Karpas-422 (cell line): ENCODE data around the gene LRP1B. TPM values are rescaled to one million over a fixed set of nuclear protein-coding genes. Genes with fewer than 3 reads are reported as not detected.

Experiments used
- DNase-seq: peaks from one replicate; pipeline ENCODE4 v3.0.0-alpha.2; 2015
- H2AFZ ChIP-seq: fragments of 200-600 bp; sonication (generic); 2 replicates; pipeline ENCODE4 v1.6.1; 2014; ENCODE audit warnings: antibody characterized with exemption, low read length, mixed read lengths
- H3K27ac ChIP-seq: fragments of 200-600 bp; sonication (generic); 2 replicates; pipeline ENCODE4 v1.5.1; 2014; ENCODE audit warnings: mild to moderate bottlenecking, low read length, moderate library complexity
- H3K27me3 ChIP-seq: fragments of 200-600 bp; sonication (generic); 2 replicates; pipeline ENCODE4 v1.6.1; 2014; ENCODE audit warnings: low read length, mixed read lengths
- H3K36me3 ChIP-seq: fragments of 200-600 bp; sonication (generic); 2 replicates; pipeline ENCODE4 v1.6.1; 2014; ENCODE audit warnings: low read length, mixed read lengths; ENCODE audit not compliant: insufficient read depth
- H3K4me1 ChIP-seq: fragments of 200-600 bp; sonication (generic); 2 replicates; pipeline ENCODE4 v1.6.1; 2014; ENCODE audit warnings: mild to moderate bottlenecking, low read length, mixed read lengths
- H3K4me2 ChIP-seq: fragments of 200-600 bp; sonication (generic); 2 replicates; pipeline ENCODE4 v1.6.1; 2014; ENCODE audit warnings: low read length, low read depth, mild to moderate bottlenecking; ENCODE audit not compliant: poor library complexity, severe bottlenecking
- H3K4me3 ChIP-seq: fragments of 200-600 bp; sonication (generic); 2 replicates; pipeline ENCODE4 v1.5.1; 2014; ENCODE audit warnings: mild to moderate bottlenecking, antibody characterized with exemption, low read length, mixed read lengths
- H3K79me2 ChIP-seq: fragments of 200-600 bp; sonication (generic); 2 replicates; pipeline ENCODE4 v1.6.1; 2014; ENCODE audit warnings: mild to moderate bottlenecking, low read length, mixed read lengths
- H3K9ac ChIP-seq: fragments of 200-600 bp; sonication (generic); 2 replicates; pipeline ENCODE4 v1.6.0; 2014; ENCODE audit warnings: low read length
- H3K9me2 ChIP-seq: fragments of 200-600 bp; sonication (generic), shearing (Covaris generic); replicated peaks from 2 replicates; pipeline ENCODE4 v1.6.0; 2014; ENCODE audit warnings: mild to moderate bottlenecking, low read length, moderate library complexity; ENCODE audit not compliant: insufficient read depth
- H3K9me3 ChIP-seq: fragments of 300-700, 200-600 bp; sonication (generic); 2 replicates; pipeline ENCODE4 v1.6.1; 2014; ENCODE audit warnings: low read length, mixed read lengths
- H4K20me1 ChIP-seq: fragments of 200-600 bp; sonication (generic); 2 replicates; pipeline ENCODE4 v1.6.1; 2014; ENCODE audit warnings: mild to moderate bottlenecking, antibody characterized with exemption, low read length, low read depth; ENCODE audit not compliant: insufficient read depth
- total RNA-seq: library from RNA; depleted of rRNA; stranded (reverse); fragments of >200 nt; shearing (Covaris generic); gene quantifications from 2 replicates; pipeline ENCODE4 v1.2.3, GENCODE V29; 2014; ENCODE audit warnings: low replicate concordance

The LRP1B gene
- total RNA-seq, 1 experiment from 2014 or later, result not detected

DNA sequence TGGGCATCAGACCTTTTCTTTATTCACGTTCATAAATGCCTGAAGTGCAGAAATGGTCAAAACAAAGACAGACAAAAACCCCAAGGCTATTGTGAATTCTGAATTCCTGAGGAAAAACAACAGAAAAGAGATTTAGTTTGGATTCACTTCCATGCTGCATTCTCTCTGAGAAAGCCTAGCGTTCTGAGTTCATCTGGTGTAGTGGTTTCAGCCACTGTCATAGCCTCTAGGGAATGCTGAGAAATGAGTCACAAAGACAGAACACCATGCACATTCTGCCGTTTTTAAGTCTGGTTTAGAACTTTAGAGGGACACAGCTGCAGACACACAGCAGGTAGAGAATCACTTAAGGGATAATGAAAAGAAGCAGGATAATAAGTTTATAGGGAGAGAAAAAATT, 93.8 kb downstream of the LRP1B start:
- no peak overlapping the region for H3K9ac ChIP-seq
- peaks cover 27% of the 10 kb centered on the region for H3K9me3 ChIP-seq
- no peak overlapping the region for H3K27ac ChIP-seq
- no peak overlapping the region for H3K4me2 ChIP-seq
- no peak for DNase-seq
- no peaks in the 10 kb centered on the region for H3K36me3 ChIP-seq
- no peaks in the 10 kb centered on the region for H4K20me1 ChIP-seq
- H2AFZ ChIP-seq, result no peak overlapping the region
- no peaks in the 10 kb centered on the region for H3K4me1 ChIP-seq
- H3K9me2 ChIP-seq, result no peaks in the 10 kb centered on the region
- H3K79me2 ChIP-seq, result no peaks in the 10 kb centered on the region
- no peaks in the 10 kb centered on the region for H3K27me3 ChIP-seq
- no peak overlapping the region for H3K4me3 ChIP-seq

DNA sequence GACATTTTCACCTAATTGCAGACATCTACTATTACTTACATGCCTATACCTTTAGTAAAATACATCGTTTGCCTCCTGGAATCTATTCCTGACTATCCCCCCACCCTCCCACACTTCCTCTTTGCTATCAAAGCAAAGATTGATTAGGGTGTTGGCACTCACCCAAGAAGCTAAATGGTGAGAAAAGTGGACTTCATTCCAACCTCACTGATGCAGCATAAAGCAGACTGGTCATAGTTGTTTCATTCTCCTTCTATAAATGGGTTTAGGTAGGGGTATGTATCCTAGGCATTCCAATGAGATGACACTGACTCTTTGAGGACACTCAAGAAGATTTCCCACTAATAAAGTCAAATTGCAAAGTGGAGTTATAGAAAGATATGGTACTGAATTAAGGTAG, 97.4 kb downstream of the LRP1B start:
- H3K4me3 ChIP-seq, result no peak overlapping the region

DNA sequence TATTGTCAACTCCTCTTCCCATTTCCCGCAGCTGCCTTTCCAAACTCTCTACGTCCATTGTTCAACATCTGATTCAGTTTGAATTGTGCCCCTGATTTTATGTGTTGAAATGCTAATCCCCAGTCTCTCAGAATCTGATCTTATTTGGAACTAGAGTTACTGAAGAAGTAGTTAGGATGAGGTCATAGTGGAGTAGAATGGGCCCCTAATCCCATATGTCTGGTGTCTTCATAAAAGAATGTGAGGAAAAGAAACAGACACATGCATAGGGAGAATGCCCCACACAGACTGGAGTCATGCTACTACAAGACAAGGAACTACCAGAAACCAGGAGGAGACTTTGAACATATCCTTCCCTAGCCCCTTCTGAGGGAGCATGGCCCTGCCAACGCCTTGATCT, 99.2 kb downstream of the LRP1B start:
- no peak overlapping the region for H2AFZ ChIP-seq
- no peaks in the 10 kb centered on the region for H4K20me1 ChIP-seq
- no peaks in the 10 kb centered on the region for H3K36me3 ChIP-seq
- no peaks in the 10 kb centered on the region for H3K27me3 ChIP-seq
- no peak overlapping the region for H3K9ac ChIP-seq
- H3K4me3 ChIP-seq, result no peak overlapping the region
- peaks cover 20% of the 10 kb centered on the region for H3K9me3 ChIP-seq
- H3K4me2 ChIP-seq, result no peak overlapping the region
- H3K27ac ChIP-seq, result no peak overlapping the region
- H3K4me1 ChIP-seq, result no peaks in the 10 kb centered on the region
- no peaks in the 10 kb centered on the region for H3K79me2 ChIP-seq
- H3K9me2 ChIP-seq, result no peaks in the 10 kb centered on the region
- no peak for DNase-seq

More for the DNA sequence above, 97.4 kb downstream of the LRP1B start:
- no peaks in the 10 kb centered on the region for H3K4me1 ChIP-seq
- no peaks in the 10 kb centered on the region for H3K27me3 ChIP-seq
- H3K36me3 ChIP-seq, result no peaks in the 10 kb centered on the region
- H3K9me2 ChIP-seq, result no peaks in the 10 kb centered on the region
- H3K9me3 ChIP-seq, result peaks cover 17% of the 10 kb centered on the region
- H3K79me2 ChIP-seq, result no peaks in the 10 kb centered on the region
- no peak overlapping the region for H3K4me2 ChIP-seq
- no peak for DNase-seq
- H3K9ac ChIP-seq, result no peak overlapping the region
- H4K20me1 ChIP-seq, result no peaks in the 10 kb centered on the region
- no peak overlapping the region for H3K27ac ChIP-seq
- H2AFZ ChIP-seq, result no peak overlapping the region

DNA sequence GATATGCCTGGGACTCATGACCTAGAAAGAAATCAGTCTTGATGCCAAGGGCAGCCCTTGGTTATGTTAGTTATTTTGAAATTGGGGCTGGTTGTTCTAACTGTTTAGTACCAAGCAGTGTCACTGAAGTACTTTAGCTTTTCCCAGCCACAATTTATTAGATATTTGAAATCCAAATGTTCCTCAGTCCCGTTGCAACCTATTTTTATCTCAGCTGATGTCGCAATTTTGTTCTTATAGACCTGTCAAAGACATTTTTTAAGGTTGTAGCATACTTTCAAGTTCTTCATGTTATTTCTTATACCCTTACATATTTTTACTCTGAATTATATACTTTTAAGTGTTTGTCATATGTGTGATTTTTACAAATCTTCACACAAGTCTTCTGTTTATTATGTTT, 100.1 kb downstream of the LRP1B start:
- no peak overlapping the region for H3K27ac ChIP-seq
- no peak for DNase-seq
- no peak overlapping the region for H3K4me3 ChIP-seq
- H3K27me3 ChIP-seq, result no peaks in the 10 kb centered on the region
- no peak overlapping the region for H2AFZ ChIP-seq
- H3K9me2 ChIP-seq, result no peaks in the 10 kb centered on the region
- peaks cover 20% of the 10 kb centered on the region for H3K9me3 ChIP-seq
- H3K36me3 ChIP-seq, result no peaks in the 10 kb centered on the region
- no peak overlapping the region for H3K4me2 ChIP-seq
- no peaks in the 10 kb centered on the region for H3K4me1 ChIP-seq
- H3K9ac ChIP-seq, result no peak overlapping the region
- no peaks in the 10 kb centered on the region for H4K20me1 ChIP-seq
- H3K79me2 ChIP-seq, result no peaks in the 10 kb centered on the region

DNA sequence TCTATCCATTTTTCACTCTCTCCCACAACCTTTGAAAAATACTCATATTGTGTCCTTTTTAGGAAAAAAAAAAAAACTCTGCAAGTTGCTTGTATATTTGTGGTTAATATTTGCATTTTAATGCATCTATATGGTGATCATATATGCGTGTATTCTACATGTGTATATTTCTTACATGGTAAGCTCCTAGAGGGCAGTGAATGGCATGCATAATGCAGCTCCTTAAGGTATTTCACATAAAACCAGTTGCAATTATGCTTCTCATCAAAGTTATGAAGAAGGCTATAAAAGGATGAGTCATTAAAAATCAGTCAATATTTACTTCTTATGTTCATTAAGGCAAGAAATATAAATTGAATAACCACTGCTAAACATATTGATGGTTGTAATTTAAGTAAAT, 100.8 kb downstream of the LRP1B start:
- Histone ChIP-seq H3K4me2 (no peak overlapping the region), H3K4me3 (no peak overlapping the region), H3K27me3 (no peaks in the 10 kb centered on the region), H3K79me2 (no peaks in the 10 kb centered on the region), H3K4me1 (no peaks in the 10 kb centered on the region), H3K9ac (no peak overlapping the region), H2AFZ (no peak overlapping the region), H4K20me1 (no peaks in the 10 kb centered on the region), H3K27ac (no peak overlapping the region), H3K9me3 (peaks cover 14% of the 10 kb centered on the region), H3K36me3 (no peaks in the 10 kb centered on the region), H3K9me2 (no peaks in the 10 kb centered on the region)
- no peak for DNase-seq

DNA sequence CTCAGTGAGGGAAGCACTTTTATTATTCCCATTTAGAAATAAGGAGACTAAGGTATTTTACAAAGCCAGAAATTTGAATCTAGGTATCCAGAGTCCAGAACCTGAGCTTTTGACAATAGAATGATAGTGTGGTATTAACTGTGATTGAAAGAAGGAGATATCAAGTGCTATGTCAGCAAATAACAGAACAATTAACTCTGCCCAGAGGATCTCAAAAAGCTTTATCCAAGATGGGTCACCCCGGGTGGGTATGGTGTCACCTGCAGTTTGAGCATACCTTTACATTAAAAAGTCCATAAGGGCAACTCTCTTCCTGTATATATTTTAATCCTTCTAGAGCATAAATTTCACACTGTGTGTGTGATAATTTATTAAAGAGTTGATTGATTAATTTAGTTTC, 105.4 kb downstream of the LRP1B start:
- no peak overlapping the region for H3K4me2 ChIP-seq
- H3K9me2 ChIP-seq, result no peaks in the 10 kb centered on the region
- no peak for DNase-seq
- H3K79me2 ChIP-seq, result no peaks in the 10 kb centered on the region
- H3K4me1 ChIP-seq, result no peaks in the 10 kb centered on the region
- no peaks in the 10 kb centered on the region for H3K36me3 ChIP-seq
- no peak overlapping the region for H3K9ac ChIP-seq
- peaks cover 17% of the 10 kb centered on the region; the same call in 1 of the 2 replicates for H3K9me3 ChIP-seq
- H4K20me1 ChIP-seq, result no peaks in the 10 kb centered on the region
- no peak overlapping the region for H3K4me3 ChIP-seq
- H2AFZ ChIP-seq, result no peak overlapping the region
- no peak overlapping the region for H3K27ac ChIP-seq
- H3K27me3 ChIP-seq, result no peaks in the 10 kb centered on the region

DNA sequence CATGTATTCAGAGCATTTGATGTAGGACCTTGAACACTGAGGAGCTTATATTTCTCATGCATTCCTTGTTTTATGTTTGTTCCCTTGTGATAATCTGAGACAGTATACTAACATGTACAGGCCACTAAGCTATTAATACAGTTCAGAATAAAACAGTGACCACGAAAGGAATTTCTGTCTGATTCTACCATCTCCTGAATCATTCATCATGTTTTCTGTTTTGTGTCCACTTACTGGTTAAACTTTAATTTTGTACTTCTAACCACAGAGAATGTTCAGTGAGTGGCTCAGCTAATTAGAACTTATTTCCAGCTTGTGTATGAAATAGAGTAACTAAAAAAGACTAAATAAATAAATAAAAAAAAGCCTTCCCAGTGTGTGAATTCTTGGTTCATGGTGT, 110.4 kb downstream of the LRP1B start:
- H3K79me2 ChIP-seq, result no peaks in the 10 kb centered on the region
- H3K27ac ChIP-seq, result no peak overlapping the region
- H3K4me3 ChIP-seq, result no peak overlapping the region
- no peaks in the 10 kb centered on the region for H4K20me1 ChIP-seq
- H3K9ac ChIP-seq, result no peak overlapping the region
- H3K4me2 ChIP-seq, result no peak overlapping the region
- no peak for DNase-seq
- peaks cover 14% of the 10 kb centered on the region; the same call in 1 of the 2 replicates for H3K9me3 ChIP-seq
- no peaks in the 10 kb centered on the region for H3K27me3 ChIP-seq
- no peaks in the 10 kb centered on the region for H3K4me1 ChIP-seq
- no peaks in the 10 kb centered on the region for H3K9me2 ChIP-seq
- no peak overlapping the region for H2AFZ ChIP-seq
- no peaks in the 10 kb centered on the region for H3K36me3 ChIP-seq

DNA sequence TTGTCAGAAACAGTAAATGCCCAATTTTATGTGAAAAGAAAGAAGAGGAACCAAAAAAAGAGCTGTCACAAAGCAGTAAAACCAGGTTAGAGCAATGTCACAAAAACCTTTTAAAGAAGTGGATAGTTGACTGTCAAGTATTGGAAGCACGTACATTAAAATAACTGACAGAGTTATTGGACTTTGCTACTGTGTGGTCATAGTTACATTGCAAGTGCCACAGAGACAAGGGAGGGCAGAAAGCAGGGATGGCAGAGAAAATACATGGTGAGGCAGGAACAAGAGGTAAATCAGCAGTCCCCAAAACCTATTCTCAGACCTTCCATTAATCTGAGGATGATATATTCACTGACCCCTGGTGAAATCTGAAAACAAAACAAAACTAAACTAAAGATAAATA, 116.3 kb downstream of the LRP1B start:
- Histone ChIP-seq H2AFZ (no peak overlapping the region), H4K20me1 (no peaks in the 10 kb centered on the region), H3K36me3 (no peaks in the 10 kb centered on the region), H3K27me3 (no peaks in the 10 kb centered on the region), H3K9ac (no peak overlapping the region), H3K79me2 (no peaks in the 10 kb centered on the region), H3K4me3 (no peak overlapping the region), H3K4me1 (no peaks in the 10 kb centered on the region), H3K9me2 (no peaks in the 10 kb centered on the region), H3K27ac (no peak overlapping the region), H3K4me2 (no peak overlapping the region), H3K9me3 (peaks cover 9% of the 10 kb centered on the region)
- DNase-seq, result no peak

DNA sequence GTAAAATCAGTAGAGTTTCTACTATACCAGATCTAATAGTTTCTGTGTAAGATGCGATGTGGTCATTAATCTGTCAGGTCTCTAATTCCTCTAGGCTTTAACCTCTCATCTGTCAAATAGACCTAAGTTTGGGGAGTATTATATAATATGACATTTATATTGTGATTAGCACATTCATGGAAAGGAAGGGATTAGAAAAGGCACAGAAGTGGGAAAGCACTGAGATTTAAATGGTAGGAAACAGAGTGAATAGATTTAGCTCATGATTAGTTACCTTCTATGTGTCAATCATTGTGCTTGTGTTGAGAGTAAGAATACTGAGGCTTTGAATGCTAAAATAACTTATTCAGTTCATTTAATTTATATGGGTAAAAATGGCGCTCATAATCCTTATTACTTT, 118.0 kb downstream of the LRP1B start:
- no peaks in the 10 kb centered on the region for H3K27me3 ChIP-seq
- no peaks in the 10 kb centered on the region for H3K9me2 ChIP-seq
- H2AFZ ChIP-seq, result no peak overlapping the region
- no peak overlapping the region for H3K4me2 ChIP-seq
- no peaks in the 10 kb centered on the region for H3K79me2 ChIP-seq
- no peak overlapping the region for H3K27ac ChIP-seq
- peaks cover 9% of the 10 kb centered on the region for H3K9me3 ChIP-seq
- no peak for DNase-seq
- no peaks in the 10 kb centered on the region for H3K4me1 ChIP-seq
- no peak overlapping the region for H3K4me3 ChIP-seq
- no peaks in the 10 kb centered on the region for H4K20me1 ChIP-seq
- H3K9ac ChIP-seq, result no peak overlapping the region
- no peaks in the 10 kb centered on the region for H3K36me3 ChIP-seq
